ENCODE data around the gene CEACAM16. TPM values are rescaled to one million over a fixed set of nuclear protein-coding genes. Genes with fewer than 3 reads are reported as not detected.
A peak's percentile ranks its signal among the peaks of the same experiment; 100 is the strongest.

The CEACAM16 gene
- total RNA-seq, 1 experiment from 2014 or later, result 0.73 TPM

DNA sequence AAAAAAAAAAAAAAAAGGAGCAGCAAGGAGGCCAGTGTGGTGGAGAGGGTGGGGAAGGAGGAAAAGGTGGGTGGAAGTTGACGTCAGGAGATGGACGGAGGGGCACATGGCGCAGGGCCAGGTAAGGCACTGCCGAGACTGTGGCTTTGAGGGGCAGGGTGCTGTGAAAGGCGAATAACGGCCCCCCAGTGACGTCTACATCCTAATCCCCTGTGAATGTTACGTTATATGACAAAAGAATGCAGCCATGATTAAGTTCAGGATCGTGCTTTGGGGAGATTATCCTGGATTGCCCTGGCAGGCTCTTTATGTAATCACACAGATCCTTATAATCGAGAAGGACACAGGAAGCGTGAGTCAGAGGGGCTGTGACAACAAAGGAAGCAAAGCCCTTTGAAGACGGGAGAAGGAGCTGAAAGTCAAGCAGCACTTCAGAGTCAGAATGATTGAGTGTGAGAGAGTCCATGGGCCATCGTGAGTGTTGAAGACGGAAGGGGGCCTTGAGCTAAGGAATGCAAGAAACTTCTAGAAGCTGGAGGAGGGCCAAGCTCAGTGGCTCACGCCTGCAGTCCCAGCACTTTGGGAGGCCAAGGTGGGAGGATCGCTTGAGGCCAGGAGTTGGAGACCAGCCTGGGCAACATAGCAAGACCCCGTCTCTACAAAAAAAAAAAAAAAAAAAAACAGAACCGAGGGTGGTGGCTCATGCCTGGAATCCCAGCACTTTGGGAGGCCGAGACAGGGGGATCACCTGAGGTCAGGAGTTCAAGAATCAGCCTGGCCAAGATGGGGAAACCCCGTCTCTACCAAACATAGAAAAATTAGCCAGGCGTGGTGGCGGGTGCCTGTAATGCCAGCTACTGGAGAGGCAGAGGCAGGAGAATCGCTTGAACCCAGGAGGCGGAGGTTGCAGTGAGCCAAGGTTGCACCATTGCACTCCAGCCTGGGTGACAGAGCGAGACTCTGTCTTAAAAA, 13.8 kb upstream of the CEACAM16 start:
- DNase-seq, result peak; percentile 64 to 74
- H3K36me3 ChIP-seq, result no peaks in the 10 kb centered on the region
- H3K9me3 ChIP-seq (replicated peaks), result no peaks in the 10 kb centered on the region
- peak overlapping the region; percentile 17; the same call in 1 of the 2 replicates for H3K4me3 ChIP-seq
- no peaks in the 10 kb centered on the region for H3K27me3 ChIP-seq
- peak overlapping the region; percentile 16; the same call in 1 of the 2 replicates for H3K27ac ChIP-seq
- H3K4me1 ChIP-seq, result peaks cover 11% of the 10 kb centered on the region

DNA sequence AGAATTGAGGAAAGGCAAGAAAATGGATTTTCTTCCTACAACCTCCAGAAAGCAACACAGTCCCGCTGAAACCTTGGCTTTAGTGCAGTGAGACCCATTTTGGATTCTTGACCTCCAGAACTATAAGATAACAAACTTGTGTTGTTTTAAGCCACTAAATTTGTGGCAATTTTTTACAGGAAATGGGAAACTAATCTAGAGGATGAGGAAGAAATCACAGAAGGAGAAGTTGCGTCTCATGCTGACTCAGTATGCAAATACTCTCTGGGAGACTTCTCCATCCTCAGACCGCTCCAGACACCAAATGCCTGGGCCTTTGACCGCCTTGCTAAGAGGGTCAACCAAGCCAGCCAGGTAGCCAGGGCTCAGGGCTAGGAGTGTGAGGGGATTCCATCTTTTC, 13.1 kb upstream of the CEACAM16 start:
- no peak for DNase-seq
- no peaks in the 10 kb centered on the region for H3K27me3 ChIP-seq
- H3K27ac ChIP-seq, result no peak overlapping the region
- H3K4me1 ChIP-seq, result peaks cover 11% of the 10 kb centered on the region
- H3K4me3 ChIP-seq, result no peak overlapping the region
- H3K9me3 ChIP-seq (replicated peaks), result no peaks in the 10 kb centered on the region
- H3K36me3 ChIP-seq, result no peaks in the 10 kb centered on the region

DNA sequence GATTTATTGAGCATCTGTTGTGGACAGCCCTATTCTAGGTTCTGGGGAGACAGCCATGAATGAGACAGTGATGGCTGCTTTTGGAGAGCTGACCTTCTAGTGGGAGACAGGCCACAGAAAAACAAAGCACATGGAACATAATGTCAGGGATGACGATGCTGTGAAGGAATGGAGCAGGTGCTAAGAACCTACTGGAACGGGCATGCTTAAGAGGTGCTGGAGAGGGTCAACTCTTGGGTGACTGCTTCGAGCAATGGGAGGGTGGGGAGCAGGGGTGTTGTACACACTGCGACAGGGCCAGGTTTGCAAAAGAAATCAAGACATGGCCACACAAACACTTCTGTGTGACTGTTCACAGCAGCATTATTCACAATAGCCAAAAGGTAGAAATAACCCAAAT, 12.1 kb upstream of the CEACAM16 start:
- Histone ChIP-seq H3K4me1 (peaks cover 13% of the 10 kb centered on the region), H3K36me3 (no peaks in the 10 kb centered on the region), H3K4me3 (no peak overlapping the region), H3K27ac (no peak overlapping the region), H3K9me3 (replicated peaks) (no peaks in the 10 kb centered on the region), H3K27me3 (no peaks in the 10 kb centered on the region)
- peak; percentile 42 to 71 for DNase-seq

DNA sequence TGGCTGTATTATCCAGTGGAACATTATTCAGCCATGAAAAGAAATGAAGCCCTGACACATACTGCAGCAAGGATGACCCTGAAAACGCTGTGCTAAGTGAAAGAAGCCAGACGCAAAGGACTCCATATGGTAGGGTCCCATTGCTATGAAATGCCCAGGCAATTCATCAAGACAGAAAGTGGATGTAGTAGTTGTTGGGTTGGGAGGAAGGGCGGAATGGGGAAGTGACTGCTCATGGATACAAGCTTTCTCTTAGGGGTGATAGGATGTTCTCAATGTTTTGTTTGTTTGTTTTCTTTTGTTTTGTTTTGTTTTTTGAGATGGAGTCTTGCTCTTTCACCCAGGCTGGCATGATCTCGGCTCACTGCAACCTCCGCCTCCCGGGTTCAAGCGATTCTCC, 11.1 kb upstream of the CEACAM16 start:
- H3K27me3 ChIP-seq, result no peaks in the 10 kb centered on the region
- H3K4me1 ChIP-seq, result peaks cover 18% of the 10 kb centered on the region
- H3K27ac ChIP-seq, result no peak overlapping the region
- no peak overlapping the region for H3K4me3 ChIP-seq
- H3K9me3 ChIP-seq (replicated peaks), result no peaks in the 10 kb centered on the region
- DNase-seq, result no peak
- H3K36me3 ChIP-seq, result no peaks in the 10 kb centered on the region

DNA sequence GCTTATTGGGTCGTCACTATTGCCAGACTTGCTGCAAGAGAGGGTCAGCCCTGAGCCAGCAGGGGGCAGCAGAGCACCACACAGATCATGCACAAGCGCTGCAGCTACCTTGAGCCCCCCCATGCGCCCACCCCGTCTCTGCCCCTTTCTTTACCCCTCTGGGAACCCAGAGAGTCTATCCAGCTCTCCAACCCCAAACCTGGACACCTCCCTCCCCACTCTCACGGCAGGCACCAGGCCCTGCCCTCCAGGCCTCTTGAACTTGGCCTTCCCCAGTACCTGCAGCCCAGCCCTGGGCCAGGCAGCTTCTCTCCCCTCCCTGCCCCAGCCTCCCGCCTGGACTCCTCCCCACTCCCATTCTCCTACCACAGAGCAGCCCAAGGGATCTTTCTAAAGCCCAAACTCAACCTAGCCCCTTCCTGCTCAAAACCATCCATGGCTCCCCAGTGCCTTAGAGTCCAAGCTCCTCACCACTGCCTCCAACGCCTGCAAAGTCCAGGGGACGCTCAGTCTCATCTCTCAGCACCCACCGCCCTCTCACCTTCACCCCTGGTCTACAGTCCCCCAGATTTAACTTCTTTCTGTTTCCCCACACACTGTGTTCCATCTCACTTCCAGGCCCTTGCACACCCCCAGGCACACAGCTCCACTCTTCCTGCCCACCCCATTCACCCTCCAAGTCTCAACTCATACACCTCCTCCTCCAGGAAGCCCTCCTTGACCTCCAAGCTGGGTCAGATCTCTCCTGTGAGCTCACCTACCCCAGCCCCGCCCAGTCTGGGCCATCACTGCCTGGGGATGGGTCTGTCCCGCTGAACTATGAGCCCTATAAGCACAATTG, 9.4 kb upstream of the CEACAM16 start:
- H3K27ac ChIP-seq, result no peak overlapping the region
- H3K36me3 ChIP-seq, result no peaks in the 10 kb centered on the region
- no peaks in the 10 kb centered on the region for H3K9me3 ChIP-seq (replicated peaks)
- H3K4me3 ChIP-seq, result no peak overlapping the region
- H3K27me3 ChIP-seq, result no peaks in the 10 kb centered on the region
- H3K4me1 ChIP-seq, result peaks cover 18% of the 10 kb centered on the region
- DNase-seq, result peak; percentile 77 to 86

DNA sequence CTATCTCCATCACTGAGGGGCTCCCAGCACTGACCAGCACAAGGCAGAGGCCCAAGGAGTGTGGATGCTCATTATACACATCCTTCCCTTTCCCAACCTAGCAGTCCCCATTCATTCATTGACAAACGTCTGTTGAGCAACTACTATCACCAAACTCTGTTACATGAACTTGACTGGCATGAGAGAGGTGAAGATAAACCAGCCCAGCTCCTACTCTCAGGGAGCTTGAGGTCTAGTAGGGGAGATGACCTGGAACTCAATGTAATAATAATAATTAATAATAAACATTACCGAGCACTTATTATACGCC, 8.9 kb upstream of the CEACAM16 start:
- H3K9me3 ChIP-seq (replicated peaks), result no peaks in the 10 kb centered on the region
- H3K27me3 ChIP-seq, result no peaks in the 10 kb centered on the region
- no peak overlapping the region for H3K27ac ChIP-seq
- no peak overlapping the region for H3K4me3 ChIP-seq
- peaks cover 15% of the 10 kb centered on the region for H3K4me1 ChIP-seq
- DNase-seq, result no peak
- H3K36me3 ChIP-seq, result no peaks in the 10 kb centered on the region

DNA sequence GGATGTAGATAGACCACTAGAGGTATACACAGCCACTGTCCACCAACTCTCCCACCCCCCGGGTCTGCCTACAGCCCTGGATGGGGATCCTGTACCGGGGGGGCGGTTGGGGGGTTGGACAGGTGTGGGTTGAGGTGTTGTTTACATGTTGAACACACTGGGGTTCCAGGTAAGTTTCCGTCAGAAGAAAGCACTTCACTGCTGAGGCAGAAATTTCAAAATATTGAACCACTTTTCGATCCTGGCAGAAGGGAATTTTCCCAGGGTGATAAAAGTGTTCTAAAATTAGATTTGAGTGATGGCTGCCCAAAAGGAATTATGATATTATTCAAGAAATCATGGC, 6.6 kb upstream of the CEACAM16 start:
- Histone ChIP-seq H3K27ac (no peak overlapping the region), H3K27me3 (peaks cover 6% of the 10 kb centered on the region; the same call in 1 of the 2 replicates)
- DNase-seq, result no peak

DNA sequence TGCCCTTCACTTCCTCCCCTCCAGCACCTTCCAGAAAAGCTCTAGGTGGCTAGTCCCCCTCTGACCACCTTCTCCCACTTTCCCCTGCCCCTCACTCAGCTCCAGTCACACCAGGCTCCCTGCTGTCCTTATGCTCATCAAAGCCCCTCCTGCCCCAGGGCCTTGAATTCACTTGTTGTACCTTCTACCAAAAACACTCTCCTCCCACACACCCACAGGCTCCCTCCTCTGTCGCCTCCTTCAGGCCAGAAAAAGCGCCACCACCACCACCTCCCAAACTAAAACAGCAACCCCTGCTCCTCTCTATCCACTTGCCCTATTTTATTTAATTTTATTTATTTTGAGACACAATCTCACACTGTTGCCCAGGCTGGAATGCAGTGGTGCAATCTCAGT, 4.8 kb upstream of the CEACAM16 start:
- Histone ChIP-seq H3K4me3 (no peak overlapping the region), H3K36me3 (no peaks in the 10 kb centered on the region), H3K27ac (no peak overlapping the region), H3K4me1 (peaks cover 11% of the 10 kb centered on the region; the same call in 1 of the 2 replicates), H3K9me3 (replicated peaks) (no peaks in the 10 kb centered on the region), H3K27me3 (peaks cover 13% of the 10 kb centered on the region; the same call in 1 of the 2 replicates)
- DNase-seq, result no peak

More for the DNA sequence above, 6.6 kb upstream of the CEACAM16 start:
- Histone ChIP-seq H3K4me1 (peaks cover 7% of the 10 kb centered on the region; the same call in 1 of the 2 replicates), H3K36me3 (no peaks in the 10 kb centered on the region), H3K4me3 (no peak overlapping the region), H3K9me3 (replicated peaks) (no peaks in the 10 kb centered on the region)

DNA sequence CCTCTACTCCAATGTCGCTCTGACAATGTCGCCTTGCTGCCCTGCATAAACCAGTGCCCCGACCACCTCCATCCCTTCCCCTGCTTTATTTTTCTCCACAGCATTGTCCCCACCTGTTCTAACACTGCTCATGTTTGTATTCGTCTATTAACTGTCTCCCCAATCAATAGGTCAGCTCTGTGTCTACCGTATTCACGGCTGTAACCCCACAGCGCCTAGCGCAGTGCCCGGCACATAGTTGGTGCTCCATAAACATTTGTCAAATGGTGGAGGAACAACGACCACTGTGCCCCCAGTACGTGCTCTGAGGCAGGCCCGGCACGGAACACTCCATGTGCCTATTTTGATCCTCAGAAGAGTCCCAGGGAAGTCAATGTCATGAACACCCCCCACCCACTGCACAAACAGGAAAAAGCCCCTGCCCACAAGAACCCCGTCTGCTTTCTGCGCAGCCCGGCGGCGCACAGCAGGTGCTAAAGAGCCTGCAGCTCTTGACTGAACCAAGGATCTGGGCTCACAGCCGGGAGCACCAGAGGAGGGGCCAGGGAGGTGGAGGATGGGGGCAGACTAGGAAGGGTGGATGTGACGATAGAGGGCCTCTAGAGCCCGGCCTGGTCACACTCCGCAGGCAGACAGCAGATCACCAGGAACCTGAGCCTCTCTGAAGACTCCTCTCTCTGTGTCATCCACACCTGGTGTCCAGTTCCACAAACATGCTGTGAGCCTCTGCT, 1.8 kb upstream of the CEACAM16 start:
- H3K27me3 ChIP-seq, result peaks cover 13% of the 10 kb centered on the region; the same call in 1 of the 2 replicates
- peak in 1 of 2 experiments; percentile 40 for DNase-seq
- no peaks in the 10 kb centered on the region for H3K9me3 ChIP-seq (replicated peaks)
- no peak overlapping the region for H3K27ac ChIP-seq
- H3K4me3 ChIP-seq, result no peak overlapping the region
- H3K4me1 ChIP-seq, result peaks cover 11% of the 10 kb centered on the region
- H3K36me3 ChIP-seq, result no peaks in the 10 kb centered on the region

DNA sequence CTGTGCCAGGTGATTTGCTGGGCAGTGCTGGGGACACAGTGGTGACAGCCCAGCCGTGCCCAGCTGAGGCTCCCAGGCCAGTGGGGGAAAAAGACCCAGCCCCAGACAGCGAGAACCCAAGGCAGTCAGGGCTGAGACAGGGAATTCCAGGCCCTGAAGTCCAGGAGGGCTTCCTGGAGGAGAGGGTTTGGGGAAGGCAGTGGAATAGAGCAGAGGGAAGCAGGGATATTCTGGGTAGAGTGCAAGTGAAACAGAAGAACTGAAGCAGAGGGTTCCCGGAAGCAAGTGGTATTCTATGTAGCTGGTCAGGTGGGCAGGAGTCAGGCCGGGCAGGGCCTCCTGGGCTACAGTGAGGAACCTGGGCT, 1.3 kb upstream of the CEACAM16 start:
- Histone ChIP-seq H3K4me1 (peaks cover 8% of the 10 kb centered on the region), H3K36me3 (no peaks in the 10 kb centered on the region), H3K27me3 (peaks cover 13% of the 10 kb centered on the region; the same call in 1 of the 2 replicates), H3K4me3 (no peak overlapping the region), H3K9me3 (replicated peaks) (no peaks in the 10 kb centered on the region), H3K27ac (no peak overlapping the region)
- no peak for DNase-seq

DNA sequence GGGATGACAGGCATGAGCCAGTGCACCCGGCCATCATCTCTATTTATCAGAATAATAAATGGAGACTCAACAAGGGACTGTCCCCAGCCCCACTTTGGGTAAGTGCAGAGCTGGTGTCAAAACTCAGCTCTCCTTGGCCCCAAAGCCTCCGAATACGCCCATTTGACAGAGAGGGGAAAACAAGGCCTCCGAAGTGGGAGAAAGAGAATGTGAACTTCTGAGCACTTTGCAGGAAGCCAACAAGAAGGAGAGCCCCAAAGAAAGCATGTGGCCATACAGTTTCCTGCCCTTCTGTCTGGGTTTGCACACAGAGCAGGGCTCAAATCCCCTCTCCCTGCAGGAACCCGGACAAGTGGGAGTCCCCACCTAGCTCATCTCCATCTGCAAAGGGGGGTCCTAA, 1.6 kb downstream of the CEACAM16 start:
- Histone ChIP-seq H3K27me3 (peaks cover 13% of the 10 kb centered on the region; the same call in 1 of the 2 replicates), H3K4me1 (peaks cover 15% of the 10 kb centered on the region), H3K36me3 (no peaks in the 10 kb centered on the region), H3K4me3 (no peak overlapping the region), H3K27ac (no peak overlapping the region), H3K9me3 (replicated peaks) (no peaks in the 10 kb centered on the region)
- DNase-seq, result no peak

DNA sequence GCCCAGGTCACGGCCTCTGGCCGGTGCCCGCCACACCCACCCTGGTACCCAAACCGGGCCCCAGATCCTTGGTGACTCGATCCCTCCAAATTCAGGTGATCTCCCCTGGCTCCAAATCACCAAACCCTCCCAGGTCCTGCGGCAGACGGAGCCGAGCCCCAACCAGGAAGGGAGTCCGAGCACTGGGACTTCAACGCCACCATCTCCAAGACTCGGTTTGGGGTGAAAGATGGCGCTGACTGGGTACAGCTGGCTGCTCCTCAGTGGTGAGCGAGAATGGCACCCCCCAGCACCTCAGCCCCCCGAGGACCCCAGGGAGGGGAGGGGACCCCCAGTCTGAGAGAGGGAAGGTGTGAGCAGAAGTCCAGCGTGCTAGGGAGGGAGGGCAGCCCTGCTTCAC, 2.3 kb downstream of the CEACAM16 start:
- peaks cover 20% of the 10 kb centered on the region for H3K4me1 ChIP-seq
- 0 out of 2 replicates have a peak, but pooled peaks cover 8% of the 10 kb centered on the region for H3K27me3 ChIP-seq
- no peaks in the 10 kb centered on the region for H3K9me3 ChIP-seq (replicated peaks)

DNA sequence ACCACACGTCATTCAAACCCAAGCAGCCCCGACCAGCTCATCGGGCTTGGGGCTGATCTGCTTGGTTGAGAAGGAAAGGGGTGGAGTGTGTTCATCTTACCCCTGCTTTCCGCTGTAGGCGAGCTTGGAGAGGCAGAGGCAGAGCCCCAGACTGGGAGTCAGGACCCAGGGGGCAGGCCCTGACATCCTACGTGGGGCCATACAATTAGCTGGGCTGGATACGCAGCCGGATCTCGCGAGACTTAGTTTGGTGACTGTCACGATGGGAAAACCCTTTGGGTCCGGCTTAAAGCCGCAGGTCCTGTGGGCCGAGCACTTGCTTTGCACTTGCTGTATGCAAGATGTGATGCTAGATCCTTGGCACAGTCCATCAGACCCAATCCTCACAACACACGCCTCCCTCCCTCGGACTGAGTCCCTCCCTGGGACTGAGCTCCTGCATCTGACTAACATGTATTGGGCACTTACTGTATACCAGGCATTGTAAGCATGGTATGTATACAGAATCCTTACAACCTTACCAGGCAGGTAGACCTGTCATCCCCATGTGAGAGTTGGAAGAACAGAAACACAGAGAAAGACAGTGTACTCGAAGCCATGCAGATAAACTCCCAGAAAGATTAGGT, 3.7 kb downstream of the CEACAM16 start:
- H3K27ac ChIP-seq, result no peak overlapping the region
- 0 out of 2 replicates have a peak, but pooled peaks cover 4% of the 10 kb centered on the region for H3K27me3 ChIP-seq
- H3K9me3 ChIP-seq (replicated peaks), result no peaks in the 10 kb centered on the region
- DNase-seq, result no peak
- peaks cover 22% of the 10 kb centered on the region for H3K4me1 ChIP-seq
- H3K4me3 ChIP-seq, result no peak overlapping the region
- H3K36me3 ChIP-seq, result no peaks in the 10 kb centered on the region

More for the DNA sequence above, 2.3 kb downstream of the CEACAM16 start:
- no peak for DNase-seq
- no peak overlapping the region for H3K27ac ChIP-seq
- no peak overlapping the region for H3K4me3 ChIP-seq
- H3K36me3 ChIP-seq, result no peaks in the 10 kb centered on the region
